ENCODE measurements around the gene GINS2.

GINS2 gene

DNA sequence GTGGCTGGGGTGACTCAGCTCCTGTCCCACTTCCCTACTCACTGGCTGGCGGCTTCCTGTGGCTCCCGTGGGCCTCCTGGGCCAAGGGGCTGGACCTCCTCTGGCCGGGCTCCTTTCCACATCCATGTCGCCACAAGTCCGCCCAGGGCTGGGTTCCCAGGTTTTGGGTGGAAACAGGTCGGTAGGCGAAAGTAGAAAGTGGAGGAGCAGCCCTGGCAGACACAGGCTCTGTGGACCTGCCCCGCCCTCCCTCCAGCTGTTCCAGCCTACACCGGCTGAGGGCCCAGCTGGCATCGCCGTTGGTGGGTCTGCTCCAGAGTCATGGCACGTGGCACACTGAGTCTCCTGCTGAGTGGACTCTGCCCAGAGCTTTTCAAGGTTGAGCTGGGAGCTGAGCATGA lies 47.0 kb downstream of the GINS2 start:
- DNase-seq (ENCODE audit: insufficient read length, low spot score) (no peak), FAIRE-seq (no peak)

GRCh38 chr16:85641305-85641704 lies 47.4 kb downstream of the GINS2 start:
- FAIRE-seq (no peak), DNase-seq (ENCODE audit: insufficient read length, low spot score) (no peak)

GRCh38 chr16:85640585-85640984 lies 48.2 kb downstream of the GINS2 start:
- FAIRE-seq (no peak), DNase-seq (ENCODE audit: insufficient read length, low spot score) (no peak)

GRCh38 chr16:85640254-85640558 lies 48.5 kb downstream of the GINS2 start:
- FAIRE-seq, result no peak
- DNase-seq (ENCODE audit: insufficient read length, low spot score), result no peak

GRCh38 chr16:85639529-85640253 lies 49.1 kb downstream of the GINS2 start:
- DNase-seq (ENCODE audit: insufficient read length, low spot score) (no peak), FAIRE-seq (no peak)

GRCh38 chr16:85638695-85639409 lies 49.9 kb downstream of the GINS2 start:
- FAIRE-seq, result no peak
- DNase-seq (ENCODE audit: insufficient read length, low spot score), result no peak

DNA sequence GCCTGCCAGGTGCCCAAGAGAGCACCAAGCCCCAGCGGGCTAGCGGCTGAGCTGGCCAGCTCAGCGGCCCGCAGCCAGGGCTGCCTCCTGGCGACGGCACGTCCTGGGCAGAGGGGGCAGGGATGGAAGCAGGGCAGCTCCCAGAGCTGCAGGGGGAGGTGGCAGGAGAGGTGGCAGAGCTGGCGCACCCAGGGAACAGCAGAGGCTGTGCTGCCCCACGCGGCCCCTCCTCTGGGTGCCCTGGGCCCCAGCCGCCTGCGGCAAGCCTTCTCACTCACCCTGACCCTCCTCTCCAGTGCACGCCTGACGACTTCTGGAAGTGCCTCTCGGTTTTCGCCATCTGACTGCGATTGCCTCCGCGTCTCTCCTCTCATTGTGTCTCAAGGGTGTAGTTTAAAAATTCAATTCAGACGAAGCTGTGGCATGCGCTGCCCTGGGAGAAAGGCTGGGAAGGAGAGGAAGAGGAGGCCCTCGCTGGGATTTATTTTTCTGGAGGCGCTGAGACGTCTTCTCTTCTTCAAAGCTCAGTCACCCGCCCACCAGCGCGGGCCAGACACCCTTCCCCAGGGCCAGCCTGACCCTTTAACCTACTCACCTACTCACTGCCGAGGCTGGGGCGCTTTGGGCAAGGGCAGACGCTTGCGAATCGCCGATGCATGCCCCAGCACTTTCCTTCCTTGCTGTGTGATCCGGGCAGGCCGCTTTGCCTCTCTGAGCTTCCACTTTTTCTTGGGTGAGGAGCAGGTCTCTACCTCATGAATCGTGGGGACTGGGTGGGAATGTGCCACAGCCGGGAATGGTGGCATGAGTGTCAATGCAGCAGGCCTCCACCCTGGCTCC lies 50.7 kb downstream of the GINS2 start:
- no peak for DNase-seq (ENCODE audit: insufficient read length, low spot score)
- no peak for FAIRE-seq

GRCh38 chr16:85637061-85637807 lies 51.5 kb downstream of the GINS2 start:
- FAIRE-seq, result no peak
- DNase-seq (ENCODE audit: insufficient read length, low spot score), result no peak

DNA sequence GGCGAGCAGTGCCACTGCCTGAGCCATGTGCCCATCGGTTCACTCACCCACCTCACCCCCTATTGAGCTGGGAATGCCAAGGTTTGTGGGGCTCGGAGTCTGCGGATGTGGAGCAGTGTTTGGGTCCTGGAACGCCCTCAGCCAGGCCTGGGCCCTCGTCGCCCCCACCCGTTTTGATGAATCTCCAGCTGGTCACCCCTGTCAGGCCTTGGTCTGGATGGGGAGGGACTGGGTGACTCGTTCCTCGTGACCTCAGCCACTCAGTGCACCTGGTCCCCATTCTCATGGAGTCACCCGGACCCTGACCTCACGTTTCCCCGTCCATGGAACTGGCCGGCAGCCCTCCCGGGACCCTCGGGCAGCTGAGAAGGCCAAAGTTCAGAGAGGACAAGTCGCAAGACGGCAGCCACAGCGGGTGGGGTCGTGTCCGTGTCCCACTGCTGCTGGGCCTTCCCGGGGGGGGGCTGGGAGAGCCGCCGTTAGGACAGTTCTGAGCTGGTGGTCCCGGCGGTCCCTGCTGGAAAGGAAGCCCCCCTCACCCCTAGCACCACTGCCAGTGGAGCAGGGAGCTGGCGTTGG lies 52.4 kb downstream of the GINS2 start:
- FAIRE-seq (no peak), DNase-seq (ENCODE audit: insufficient read length, low spot score) (no peak)

DNA sequence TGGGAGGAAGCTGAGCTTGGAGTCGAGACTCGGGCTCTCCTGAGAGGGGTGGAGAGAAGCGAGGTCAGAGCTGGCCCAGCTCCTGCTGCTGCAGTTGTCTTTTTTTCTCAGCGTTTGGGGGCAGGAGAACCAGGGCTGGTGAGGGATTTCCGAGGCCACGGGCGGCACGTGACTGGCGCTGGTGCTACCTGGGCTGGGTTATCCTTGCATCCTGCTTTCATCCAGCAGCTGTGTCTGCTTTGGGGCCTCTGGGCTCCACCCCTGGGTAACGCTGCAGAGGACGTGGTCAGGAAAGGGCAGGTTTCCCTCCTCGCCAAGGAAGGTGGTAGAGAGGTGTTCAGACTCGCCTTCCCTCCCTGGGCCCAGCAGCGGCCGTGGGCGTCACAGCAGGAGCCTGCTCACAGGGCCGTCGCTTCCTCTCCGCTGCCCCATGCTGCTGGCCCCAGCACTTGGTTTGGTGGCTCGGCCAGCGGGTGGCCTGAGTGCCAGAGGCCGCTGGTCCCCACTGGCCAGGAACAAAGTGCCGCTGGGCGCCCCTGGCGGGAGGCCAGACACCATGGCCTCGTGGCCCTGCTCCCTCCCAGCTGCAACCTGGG lies 53.1 kb downstream of the GINS2 start:
- no peak for FAIRE-seq

DNA sequence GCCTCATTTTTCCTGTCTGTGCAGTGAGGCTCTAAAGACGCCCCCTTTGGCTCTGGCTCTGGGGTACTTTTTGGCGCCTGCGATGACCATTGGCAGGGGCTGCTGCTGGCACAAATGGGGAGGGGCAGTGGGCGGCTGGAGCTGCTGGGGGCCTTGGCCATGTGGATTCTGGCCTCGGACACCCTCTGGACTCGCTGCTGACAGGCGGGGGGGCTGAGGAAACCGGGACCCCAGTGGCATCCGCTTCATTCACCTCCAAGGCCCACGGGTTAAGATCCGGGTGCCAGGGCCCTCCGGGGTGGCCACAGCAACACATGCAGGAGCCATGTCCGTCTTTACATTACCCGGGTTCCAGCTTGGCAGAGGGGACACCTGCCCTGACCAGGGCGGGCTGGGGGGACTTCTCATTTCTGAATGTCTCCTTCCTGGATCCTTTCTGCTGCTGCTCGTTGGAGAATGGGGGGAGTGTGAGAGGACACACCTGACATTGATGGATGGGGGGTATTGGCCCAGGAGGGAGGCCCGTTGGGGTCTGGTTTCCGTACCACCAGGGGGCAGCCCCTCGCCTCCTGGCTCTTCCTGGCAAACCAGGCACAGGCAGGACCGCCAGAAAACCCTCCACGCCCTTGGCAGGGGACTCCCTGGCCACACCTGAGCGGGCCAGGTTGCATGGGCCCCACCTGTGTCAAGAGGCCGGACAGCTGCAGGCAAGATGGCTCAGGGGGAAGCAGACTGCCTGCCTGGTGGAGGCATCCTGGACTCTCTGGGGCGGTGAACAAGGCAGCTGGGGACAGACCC lies 53.8 kb downstream of the GINS2 start:
- no peak for DNase-seq (ENCODE audit: insufficient read length, low spot score)
- FAIRE-seq, result no peak

More for the DNA sequence above, 53.1 kb downstream of the GINS2 start:
- DNase-seq (ENCODE audit: insufficient read length, low spot score), result no peak

DNA sequence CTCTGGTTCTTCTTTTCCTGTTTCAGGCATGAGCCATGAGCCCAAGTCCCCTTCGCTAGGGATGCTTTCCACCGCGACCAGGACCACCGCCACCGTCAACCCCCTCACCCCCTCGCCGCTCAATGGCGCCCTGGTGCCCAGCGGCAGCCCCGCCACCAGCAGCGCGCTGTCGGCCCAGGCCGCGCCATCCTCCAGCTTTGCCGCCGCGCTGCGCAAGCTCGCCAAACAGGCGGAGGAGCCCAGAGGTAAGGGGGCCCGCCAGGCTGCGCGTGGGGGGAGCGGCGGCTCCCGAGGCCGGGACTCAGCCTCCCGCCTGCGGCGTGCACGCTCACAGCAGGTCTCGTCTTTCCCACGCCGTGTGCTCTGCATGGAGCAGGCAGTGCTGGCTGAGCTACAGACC lies 54.9 kb downstream of the GINS2 start:
- DNase-seq (ENCODE audit: insufficient read length, low spot score) (no peak), FAIRE-seq (no peak)

- DNase-seq (ENCODE audit: insufficient read length, low spot score) (no peak), FAIRE-seq (no peak)
Measured at GRCh38 chr16:85633438-85633743, 55.4 kb downstream of the GINS2 start.

DNA sequence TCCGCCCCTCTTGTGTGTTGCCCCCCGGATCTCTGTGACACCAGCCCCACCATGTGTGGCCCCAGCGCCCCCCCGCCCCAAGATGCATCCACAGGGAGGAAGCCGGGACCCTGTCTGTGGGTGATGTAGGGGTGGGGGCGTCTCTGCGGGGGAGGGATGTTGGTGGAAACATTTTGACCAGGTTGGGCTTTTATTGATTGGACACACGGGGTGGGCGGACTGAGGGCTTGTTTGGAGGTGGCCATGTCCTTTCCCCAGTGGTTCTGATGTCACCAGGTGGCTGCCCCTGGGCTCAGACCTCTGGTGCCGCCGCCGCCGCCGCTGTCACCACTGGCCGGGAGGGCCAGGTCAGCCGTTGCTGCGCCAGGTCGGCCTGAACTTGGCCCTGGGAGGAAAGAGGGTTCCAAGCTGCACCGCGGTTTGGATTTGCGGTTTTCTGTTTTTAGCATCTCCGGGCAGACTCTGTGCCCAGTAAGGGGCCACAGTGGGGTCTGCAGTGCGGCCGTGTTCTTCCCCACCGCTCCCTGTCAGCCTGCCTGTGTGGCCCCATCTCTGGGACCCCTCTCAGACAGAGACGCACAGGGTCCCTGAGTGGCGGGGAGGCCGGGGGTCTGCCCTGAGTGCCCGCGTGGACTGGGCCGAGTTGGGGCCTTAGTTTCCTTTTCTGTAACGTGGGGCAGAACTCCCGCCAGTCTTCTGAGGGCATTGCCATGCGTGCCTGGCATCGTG lies 55.9 kb downstream of the GINS2 start:
- FAIRE-seq (no peak), DNase-seq (ENCODE audit: insufficient read length, low spot score) (no peak)

- no peak for FAIRE-seq
- DNase-seq (ENCODE audit: insufficient read length, low spot score), result no peak
Measured at GRCh38 chr16:85631802-85632393, 56.9 kb downstream of the GINS2 start.

- FAIRE-seq, result no peak
- no peak for DNase-seq (ENCODE audit: insufficient read length, low spot score)
Measured at GRCh38 chr16:85631230-85631629, 57.5 kb downstream of the GINS2 start.

- FAIRE-seq, result no peak
Measured at GRCh38 chr16:85629853-85630252, 58.9 kb downstream of the GINS2 start.

GRCh38 chr16:85629326-85629725 lies 59.4 kb downstream of the GINS2 start:
- no peak for DNase-seq (ENCODE audit: insufficient read length, low spot score)
- FAIRE-seq, result no peak

More at GRCh38 chr16:85629853-85630252, 58.9 kb downstream of the GINS2 start:
- no peak for DNase-seq (ENCODE audit: insufficient read length, low spot score)
